ENCODE results near the gene REG3A. TPM values are rescaled to one million over a fixed set of nuclear protein-coding genes. Genes with fewer than 3 reads are reported as not detected.
A peak's percentile ranks its signal among the peaks of the same experiment; 100 is the strongest.

The REG3A gene
- total RNA-seq, 8 experiments from 2014 or later = 0.54 TPM; not detected in 7

DNA sequence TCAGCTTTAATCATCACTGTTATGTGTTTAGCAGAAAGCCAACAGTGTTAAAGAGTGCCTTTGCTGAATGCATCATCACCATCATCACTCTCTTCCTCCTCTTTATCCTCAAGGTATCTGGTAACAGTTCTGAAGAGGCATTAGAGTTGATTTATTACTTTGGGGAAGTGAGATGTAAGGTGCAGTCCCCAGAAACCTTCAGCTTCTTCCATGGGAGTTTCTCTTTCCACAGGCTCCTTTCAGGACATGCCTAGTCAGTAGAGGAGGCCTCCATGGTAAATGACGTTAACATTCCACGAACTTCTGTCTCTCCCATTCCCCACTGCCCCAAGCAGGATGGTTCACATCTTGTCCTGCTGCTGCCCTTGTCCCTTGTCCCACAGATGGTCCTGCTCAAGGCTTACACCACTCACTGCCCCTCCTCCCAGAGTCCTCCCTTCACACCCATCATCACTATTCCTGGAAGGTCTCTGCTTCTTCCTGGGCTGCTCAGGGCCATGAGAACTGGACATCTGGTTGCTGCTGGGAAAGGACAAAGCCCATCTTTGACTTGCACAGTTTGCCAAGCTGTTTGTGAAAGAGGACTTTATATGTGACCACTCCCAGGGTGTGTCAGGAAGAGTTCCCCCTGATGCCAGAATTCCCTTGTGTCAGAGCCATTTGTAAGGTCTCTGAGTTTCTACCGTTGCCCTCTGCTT is 44.6 kb downstream of the REG3A start:
- in situ Hi-C loops (cut with MboI; ENCODE audit: low pct_unique_long_range_greater_than_20kb in 2 of 9, low sequenced_read_pairs in 9 of 9, unreplicated experiment in 9 of 9) = no loop called here
- Histone ChIP-seq H3K4me3 (no peak overlapping the region), H3K27ac (no peak overlapping the region), H3K4me1 (replicated peaks in 1 of 2) (no peaks in the 10 kb centered on the region)
- peak in 3 of 8 experiments; percentile 19 to 86 (median 51) for ATAC-seq (replicated peaks in 6 of 8)
- 0 to 95% (median 78%) methylated on average over 1 to 3 of the region's 3 CpGs; no CpG with 5 or more reads in 1 of the 10 experiments for WGBS, 10 experiments

DNA sequence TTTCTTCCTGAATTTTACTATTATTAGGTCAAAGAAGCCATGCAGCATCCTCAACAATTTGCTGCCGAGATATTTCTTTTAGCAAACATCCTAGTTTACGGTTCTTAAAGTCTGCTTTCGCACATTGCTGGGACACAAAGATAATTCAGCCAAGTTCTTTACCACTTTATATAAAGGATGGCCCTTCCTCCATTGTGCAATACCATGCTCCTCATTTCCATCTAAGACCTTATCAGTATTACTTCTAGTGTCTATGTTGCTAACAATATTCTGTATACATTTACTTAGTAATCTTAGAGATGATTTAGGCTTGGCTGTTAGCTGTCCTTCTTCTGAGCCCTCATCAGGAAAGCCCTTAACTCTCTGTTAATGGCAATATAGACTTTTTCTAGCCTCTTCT is 47.3 kb downstream of the REG3A start:
- Histone ChIP-seq H3K4me1 (replicated peaks in 1 of 2) (no peaks in the 10 kb centered on the region), H3K27ac (no peak overlapping the region), H3K4me3 (no peak overlapping the region)
- WGBS, 10 experiments = 3 to 100% (median 94%) methylated on average over 1 to 3 of the region's 3 CpGs
- in situ Hi-C loops (cut with MboI; ENCODE audit: low pct_unique_long_range_greater_than_20kb in 2 of 9, low sequenced_read_pairs in 9 of 9, unreplicated experiment in 9 of 9) = no loop called here
- no peak for ATAC-seq (replicated peaks in 6 of 8)

Other genes with a start within 250 kb of the REG3A start
- gene REG3G, start 134.1 kb downstream of the REG3A start, total RNA-seq = 1 to 10 TPM in 3 of 8 experiments, under 1 TPM in 3, not detected in 2; 0.23 to 9.7 (median 0.90) TPM
- under 1 TPM in 1 of 8 experiments, not detected in 7; 0.38 TPM for gene REG1B, start 71.8 kb downstream of the REG3A start, total RNA-seq
- gene REG1A, start 39.3 kb downstream of the REG3A start, total RNA-seq = under 1 TPM in 1 of 8 experiments, not detected in 7; 0.56 TPM

All from motor neuron (in vitro differentiated cells).